Ishikawa (cell line): Measurements from ENCODE around the gene CACHD1.

ENCODE experiments used
- CREB1 ChIP-seq: IDR thresholded peaks from 2 replicates; pipeline ENCODE4 v1.6.1; 2012; ENCODE audit warnings: low read depth
- EP300 ChIP-seq: IDR thresholded peaks from 2 replicates; pipeline ENCODE4 v1.6.1; 2012; ENCODE audit warnings: borderline replicate concordance
- MAX ChIP-seq: IDR thresholded peaks from 2 replicates; pipeline ENCODE4 v1.6.1; 2012
- TEAD4 ChIP-seq: IDR thresholded peaks from 2 replicates; pipeline ENCODE4 v1.6.1; 2012
- YY1 ChIP-seq: IDR thresholded peaks from 2 replicates; pipeline ENCODE4 v1.6.1; 2012; ENCODE audit warnings: low read depth

GRCh38 chr1:64523413-64524337 is 53.7 kb downstream of the CACHD1 start:
- TF ChIP-seq YY1 (no peak), MAX (no peak), EP300 (no peak), TEAD4 (no peak), CREB1 (no peak)
